Endometrial microvascular endothelial cells (primary cell): ENCODE data around the gene MLXIP. TPM values are rescaled to one million over a fixed set of nuclear protein-coding genes. Genes with fewer than 3 reads are reported as not detected.
"Not testable (repeated sequence)": the region's sequence is repeated elsewhere in the genome, so short reads cannot be mapped to it uniquely, and the experiment has no call there.

Experiments used
- in situ Hi-C: cut with HindIII; loops from 2 replicates; pipeline ENCODE4 v1.10.0; 2017; ENCODE audit warnings: low sequenced_read_pairs, low pct_unique_long_range_greater_than_20kb; ENCODE audit errors: inconsistent ontology term
- total RNA-seq: library from RNA; depleted of rRNA; stranded (reverse); fragments of >200 nt; gene quantifications from one replicate; pipeline ENCODE4 v1.2.3, GENCODE V29; 2015; ENCODE audit errors: inconsistent ontology term

MLXIP gene
- total RNA-seq, 1 donor from 2014 or later = 13.6 TPM

DNA sequence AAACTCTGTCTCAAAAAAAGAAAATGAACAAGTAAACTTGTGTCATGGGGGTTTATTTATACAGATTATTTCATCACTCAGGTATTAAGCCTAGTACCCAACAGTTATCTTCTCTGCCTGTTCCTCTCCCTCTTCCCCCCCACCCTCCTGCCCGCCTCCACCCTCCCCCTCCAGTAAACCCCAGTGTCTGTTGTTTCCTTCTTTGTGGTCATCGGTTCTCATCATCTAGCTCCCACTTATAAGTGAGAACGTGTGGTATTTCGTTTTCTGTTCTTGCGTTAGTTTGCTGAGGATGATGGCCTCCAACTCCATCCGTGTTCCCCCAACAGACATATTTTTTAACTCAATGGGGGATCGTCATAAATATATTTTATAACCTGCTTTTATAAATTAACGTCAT is 83.1 kb downstream of the MLXIP start:
- in situ Hi-C loops = no loop called here

DNA sequence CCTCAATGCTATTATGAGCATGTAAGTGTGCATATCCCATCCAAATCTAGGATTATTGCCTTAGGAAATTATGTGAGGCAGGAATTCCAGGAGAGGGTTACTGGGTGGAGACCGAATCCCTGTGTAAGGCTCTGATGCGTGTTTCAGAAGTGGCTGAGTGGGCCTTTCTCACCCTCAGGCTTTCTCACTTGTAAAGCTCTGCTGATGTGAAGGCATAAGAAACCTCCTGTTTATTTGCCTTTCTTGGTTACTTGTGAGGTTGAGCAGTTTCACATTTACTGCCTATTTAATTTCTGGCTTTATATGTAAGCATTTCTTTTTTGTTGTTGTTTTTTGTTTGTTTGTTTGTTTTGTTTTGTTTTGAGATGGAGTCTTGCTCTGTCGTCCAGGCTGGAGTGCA is 84.4 kb downstream of the MLXIP start:
- in situ Hi-C loops = no loop called here

DNA sequence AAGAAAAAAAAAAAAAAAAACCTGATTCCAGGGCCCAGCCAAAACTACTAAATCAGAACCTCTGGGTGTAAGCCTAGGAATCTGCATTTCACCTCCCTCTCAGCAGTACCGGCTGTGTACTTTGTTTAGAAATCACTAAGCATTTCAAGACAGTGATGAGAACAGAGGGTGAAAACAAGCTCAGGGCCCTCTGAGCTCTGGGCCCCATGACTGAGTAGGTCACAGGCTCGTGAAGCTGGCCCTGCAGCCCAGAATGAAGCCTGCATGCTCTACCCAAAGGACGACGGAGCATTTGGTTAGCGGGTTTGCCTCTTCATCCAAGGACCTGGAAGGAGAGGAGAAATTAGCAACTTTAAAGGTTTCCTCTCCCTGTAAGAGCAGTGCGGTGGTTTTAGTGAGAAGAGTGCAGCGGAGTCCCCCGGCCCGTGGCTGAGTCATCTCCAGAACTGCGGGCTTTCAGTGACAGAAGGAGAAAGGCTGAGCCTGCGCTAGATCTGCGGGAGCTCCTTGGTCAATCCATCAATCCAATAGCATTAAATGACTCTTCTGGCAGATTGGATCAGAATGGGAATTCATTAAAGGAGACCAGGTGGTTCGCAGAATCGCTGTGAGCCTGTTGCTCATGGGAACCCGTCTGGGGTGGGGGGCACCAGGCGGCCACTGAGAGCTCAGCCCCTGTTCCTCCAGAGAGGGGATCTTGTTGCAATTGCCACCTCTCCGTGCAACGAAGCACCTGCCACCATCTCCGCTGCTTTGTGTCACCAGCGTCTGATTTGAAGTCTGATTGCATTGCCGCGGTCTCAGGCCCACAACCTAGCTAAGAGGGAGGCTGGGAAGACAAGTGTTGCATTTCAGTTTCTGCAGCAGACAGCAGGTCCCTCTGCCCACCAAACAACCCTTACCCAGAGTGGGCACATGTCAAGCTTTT is 88.1 kb downstream of the MLXIP start:
- in situ Hi-C loops = no loop called here

DNA sequence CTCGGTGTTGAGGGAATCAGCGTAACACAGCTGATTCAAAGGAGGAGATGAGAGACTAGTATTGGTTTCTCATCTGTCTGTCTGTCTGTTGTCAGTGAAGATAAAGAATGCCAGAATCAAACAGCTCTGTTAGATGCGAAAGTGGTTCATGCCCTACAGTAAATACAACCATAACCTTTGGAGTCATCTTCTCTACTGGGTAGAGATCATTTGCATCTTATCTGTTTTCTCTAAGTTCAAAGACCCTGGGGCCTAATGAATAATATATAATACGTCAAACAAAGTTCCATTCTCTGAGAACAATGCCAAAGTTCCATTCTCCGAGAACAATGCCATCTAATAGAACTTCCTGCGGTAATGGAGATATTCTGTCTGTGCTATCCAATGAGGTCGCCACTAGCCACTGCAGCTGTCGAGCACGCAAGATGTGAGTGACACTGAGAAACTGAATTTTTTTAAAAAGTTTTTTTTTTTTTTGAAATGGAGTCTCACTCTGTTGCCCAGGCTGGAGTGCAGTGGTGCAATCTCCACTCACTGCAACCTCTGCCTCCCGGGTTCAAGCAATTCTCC is 88.9 kb downstream of the MLXIP start:
- in situ Hi-C loops = no loop called here

DNA sequence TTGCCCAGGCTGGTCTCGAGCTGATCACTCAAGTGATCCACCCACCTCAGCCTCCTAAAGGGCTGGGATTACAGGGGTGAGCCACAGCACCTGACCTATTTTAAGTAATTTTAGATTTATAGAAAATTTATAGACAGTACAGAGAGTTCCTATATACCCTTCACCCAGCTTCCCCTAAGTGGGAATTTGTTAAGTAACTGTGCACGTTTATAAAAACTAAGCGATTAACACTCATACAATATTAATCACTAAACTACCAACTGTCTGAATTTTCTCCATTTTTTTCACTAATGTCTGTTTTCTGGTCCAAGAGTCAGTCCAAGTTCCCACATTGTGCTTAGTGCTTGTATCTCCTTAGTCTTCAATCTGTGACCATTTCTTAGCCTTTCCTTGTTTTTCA is 89.9 kb downstream of the MLXIP start:
- in situ Hi-C loops = no loop called here

DNA sequence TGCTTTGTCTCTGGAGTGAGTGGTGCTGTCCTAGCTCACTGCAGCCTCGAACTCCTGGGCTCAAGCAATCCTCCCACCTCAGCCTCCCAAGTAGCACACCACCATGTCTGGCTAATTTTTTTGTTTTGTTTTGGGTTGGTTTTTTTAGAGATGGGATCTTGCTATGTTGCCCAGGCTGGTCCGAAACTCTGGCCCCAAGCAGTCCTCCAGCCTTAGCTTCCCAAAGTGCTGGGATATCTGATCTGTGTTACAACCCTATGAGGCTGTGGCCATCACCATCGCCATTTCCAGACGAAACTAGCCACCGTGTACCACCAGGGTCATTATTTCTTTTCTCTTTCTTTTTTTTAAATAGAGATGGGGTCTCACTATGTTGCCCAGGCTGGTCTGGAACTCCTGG is 92.8 kb downstream of the MLXIP start:
- in situ Hi-C loops = no loop called here

DNA sequence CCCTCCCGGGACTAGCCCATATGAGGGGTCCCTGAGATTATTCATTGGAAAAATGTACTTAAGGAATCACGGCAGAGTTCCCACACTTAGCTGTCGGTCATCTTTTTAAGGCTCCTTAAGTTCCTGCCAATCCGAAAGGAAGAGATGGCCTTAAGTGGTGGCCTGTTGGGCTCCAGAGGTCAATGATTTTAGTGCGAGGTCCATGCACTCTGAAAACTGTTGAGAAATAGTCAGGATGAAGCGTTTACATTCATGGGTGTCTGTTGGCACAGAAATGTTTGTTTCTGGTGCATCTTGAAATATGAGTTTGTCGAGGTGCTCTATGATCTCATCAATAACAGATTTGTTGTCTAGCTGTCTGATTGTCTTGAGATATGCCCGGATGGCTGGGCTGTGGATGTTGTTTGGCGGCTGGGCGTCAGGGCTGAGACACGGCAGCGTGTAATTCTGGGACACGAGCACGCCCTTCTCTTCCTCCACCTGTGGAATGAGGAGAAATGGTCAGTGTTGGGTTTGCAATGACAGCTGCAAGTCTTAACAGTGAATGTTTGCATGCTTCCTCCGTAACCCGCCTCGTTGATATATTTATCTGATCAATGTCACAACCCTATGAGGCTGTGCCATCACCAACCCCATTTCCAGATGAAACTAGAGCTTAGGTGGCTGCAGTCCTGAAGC is 93.8 kb downstream of the MLXIP start:
- in situ Hi-C loops = no loop called here

DNA sequence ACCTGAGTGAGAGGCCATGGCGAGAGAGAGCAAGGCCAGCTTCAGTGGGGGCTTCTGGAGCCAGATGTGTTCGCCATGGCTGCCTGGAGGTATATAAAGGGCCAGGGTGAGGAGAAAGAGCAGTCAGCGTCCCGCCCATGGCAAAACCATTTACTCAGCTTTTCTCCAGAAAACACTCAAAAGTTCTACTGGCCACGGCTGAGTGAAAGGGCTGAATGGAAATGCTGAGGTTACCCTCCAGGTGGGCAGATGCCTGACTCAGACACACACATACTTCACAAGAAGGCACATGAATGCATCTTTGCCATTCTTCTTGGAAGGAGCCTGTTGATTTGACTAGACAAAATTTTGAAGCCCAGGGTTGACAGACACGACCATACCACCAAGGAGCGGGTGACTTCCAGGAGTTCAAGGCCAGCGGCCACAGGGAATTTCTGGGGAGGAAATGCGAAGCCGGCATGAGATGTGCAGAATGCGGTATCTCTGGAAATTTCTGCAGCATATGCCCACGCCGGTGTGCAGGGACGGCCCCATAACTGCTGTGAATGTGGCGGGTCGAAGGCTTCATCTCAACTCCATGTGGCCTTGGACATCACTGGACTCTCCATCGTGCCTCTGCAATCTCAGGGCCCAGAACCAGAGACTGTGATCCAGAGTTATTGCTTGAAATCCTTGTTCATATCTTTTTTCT is 95.7 kb downstream of the MLXIP start, which contains the start of gene IL31:
Gene IL31 (minus strand): TSS at position 67 of the 691 bp plus-strand sequence. CDS start 49 bp downstream, at position 18.
- in situ Hi-C loops = no loop called here

DNA sequence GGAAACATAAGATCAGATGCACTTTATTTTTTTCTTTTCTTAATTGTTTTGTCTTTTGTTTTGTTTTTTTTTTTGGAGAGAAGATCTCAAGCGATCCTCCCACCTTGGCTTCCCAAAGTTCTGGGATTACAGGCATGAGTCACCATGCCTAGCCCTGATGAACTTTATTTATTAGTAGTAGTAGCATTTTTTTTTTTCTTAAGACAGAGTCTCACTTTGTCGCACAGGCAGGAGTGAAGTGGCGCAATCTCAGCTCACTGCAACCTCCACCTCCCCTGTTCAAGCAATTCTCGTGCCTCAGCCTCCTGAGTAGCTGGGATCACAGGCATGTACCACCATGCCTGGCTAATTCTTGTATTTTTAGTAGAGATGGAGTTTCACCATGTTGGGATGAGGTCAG is 97.9 kb downstream of the MLXIP start:
- in situ Hi-C loops = not testable (repeated sequence)

DNA sequence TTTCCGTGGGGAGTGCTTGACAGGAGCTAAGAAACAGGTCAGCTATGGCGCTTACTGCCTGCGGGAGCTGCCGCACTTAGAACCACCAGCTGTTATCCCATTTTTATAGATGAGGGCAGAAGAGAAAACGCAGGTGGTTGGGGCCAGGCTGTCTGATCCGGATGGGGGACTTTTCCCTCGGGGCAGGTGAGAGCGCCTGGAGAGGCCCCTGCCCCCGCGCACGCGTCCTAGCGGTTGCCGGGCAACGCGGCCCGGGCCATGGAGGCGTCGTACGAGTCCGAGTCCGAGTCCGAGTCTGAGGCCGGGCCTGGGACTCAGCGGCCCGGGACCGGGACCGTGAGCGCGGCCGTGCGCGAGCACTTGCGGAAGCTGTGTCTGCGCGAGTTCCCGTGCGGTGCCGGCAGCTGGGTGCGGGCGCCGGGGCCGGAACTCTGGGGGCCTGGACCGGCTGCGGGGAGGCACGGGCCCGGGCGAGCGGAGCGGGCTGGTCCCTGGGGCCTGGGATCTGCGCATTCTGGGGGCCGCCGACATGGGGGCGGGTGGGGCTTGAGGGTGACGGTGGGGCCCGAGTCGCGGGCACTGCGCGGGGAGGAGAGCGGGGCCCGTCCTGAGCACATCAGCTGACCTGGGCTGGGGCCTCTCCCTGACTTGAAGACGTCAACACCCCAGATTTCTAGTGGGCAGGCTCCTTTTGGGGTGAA is 104.5 kb downstream of the MLXIP start, which contains the start of gene LRRC43:
Gene LRRC43 (plus strand): TSS at position 237 of the 701 bp plus-strand sequence. CDS start 22 bp downstream, at position 259.
- in situ Hi-C loops = no loop called here

DNA sequence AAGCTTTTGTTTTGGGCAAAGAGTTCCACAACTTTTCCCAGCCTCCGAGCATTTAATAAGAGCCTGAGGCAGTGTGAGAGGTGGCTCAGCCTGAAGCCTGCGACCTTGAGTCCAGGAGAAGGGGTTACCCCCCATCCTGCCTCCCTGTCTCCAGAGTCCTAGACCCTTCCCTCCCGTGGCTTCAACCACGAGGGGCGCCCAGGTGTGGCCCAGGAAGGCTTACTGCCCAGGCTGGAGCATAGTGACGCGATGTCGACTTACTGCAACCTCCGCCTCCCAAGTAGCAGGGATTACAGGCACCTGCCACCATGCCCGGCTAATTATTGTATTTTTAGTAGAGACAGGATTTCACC is 105.0 kb downstream of the MLXIP start:
- in situ Hi-C loops = no loop called here

DNA sequence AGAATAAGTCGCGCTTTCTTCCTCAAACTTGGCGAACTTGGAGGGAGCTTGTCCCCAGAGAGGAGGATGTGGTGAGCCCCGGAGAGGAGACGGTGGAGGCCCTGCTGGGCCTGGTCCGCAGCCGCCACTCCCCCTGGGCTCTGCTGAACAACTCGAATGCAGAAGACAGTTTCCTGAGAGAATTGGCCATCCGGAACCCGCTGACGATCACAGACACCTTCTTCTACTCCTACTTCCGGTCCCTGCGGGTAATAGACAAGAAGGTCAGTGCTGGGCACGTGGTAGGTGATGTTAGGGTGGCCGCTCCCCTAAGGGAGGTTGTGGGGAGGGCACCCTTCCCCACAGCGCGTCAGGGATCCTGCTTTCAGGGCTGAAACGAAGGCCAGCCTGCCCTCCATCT is 106.0 kb downstream of the MLXIP start:
- in situ Hi-C loops = no loop called here

DNA sequence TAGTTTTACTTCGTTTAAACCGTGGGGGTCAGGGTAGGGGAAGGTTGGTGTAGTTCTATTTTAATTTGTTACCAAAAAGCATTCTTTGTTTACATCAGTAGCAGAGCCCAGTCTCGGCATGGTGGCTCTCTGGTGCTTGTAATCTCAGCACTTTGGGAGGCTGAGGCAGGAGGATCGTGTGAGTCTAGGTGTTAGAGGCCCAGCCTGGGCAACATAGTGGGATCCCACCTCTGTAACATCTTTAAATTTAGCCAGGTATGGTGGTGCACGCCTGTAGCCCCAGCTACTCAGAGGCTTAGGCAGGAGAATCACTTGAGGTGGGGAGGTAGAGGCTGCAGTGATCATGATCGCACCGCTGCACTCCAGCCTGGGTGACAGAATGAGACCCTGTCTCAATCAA is 106.5 kb downstream of the MLXIP start:
- in situ Hi-C loops = no loop called here

DNA sequence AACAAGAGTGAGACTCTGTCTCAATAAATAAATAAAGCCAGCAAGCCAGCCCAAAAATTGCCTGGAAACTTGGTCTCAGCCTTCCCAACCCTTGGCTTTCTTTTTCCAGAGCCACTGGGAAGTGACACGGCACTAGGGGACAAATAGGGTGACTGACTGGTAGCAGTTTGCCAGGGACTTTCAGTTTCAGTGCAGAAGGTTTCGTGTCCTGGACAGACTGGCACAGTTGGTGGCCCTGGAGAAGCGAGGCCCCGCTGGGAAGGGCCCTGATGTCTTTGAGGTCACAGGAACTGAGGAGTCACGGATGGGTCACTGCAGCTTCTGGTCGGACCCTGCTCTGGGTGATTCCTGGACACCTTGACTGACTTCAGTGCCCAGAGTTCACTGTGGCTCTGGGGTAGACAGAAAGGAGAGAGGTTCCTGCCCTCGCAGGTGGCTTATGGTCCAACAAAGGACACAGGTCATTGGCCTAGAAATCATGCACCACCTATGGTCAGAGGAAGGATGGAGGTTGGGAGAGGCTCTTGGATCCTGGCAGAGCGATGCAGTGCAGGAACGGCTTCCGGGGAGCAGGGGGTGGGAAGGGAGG is 107.0 kb downstream of the MLXIP start:
- in situ Hi-C loops = no loop called here

DNA sequence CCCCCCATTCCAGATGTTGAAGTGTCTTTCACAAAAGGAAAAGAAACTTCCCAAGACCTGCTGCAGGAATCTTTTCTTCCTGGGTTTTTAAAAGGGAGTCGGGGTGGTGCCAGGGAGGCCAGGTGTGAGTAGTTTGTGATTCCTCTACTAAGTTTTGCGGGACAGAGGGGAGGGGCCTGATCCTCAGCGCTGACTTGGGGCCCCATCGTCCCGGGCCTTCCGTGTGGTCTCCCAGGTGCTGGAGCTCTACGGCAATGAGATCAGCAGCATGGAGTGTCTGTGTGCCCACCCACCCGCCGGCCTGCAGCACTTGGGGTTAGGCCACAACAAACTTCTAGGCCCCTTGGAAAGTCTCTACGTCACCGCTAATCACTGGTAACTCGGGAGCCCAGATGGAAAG is 108.9 kb downstream of the MLXIP start:
- in situ Hi-C loops = no loop called here

DNA sequence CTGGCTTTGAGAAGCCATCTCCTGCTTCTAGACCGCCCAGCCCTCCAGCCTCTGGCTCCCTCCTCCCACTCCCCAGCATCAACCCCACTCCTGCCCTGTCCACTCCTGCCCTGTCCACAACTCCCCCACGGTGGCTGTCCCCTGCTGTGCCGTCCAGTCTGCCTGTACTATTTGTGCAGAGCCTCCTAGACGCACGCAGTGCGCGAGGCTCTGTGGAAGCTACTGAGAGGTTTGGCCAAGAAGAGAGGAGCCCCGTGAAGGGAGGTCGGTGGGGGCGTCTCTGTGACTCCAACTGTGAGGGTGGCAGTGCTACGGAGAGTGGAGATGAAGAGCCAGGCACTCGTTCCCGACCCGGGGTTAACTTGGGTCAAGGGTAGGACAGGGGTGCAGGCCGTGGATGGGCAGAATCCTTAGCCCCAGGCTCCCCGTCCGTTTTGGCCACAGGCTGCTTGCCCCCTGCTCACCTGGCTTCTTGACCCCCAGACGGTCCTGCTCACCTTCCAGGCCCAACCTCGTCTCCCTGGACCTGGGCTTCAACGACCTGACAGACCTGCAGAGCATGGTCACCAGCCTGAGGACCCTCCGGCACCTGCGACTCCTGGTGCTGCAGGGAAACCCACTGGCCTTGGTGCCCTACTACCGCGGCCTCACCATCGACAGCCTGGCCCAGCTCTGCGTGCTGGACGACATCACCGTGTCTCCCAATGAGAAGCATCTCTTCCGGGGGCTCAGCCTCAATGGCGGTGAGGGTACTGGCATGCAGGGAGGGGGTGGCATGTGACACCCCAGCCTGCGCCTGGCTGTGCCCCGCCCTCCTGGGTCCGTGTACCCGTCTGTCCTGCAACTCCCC is 111.3 kb downstream of the MLXIP start:
- in situ Hi-C loops = no loop called here

DNA sequence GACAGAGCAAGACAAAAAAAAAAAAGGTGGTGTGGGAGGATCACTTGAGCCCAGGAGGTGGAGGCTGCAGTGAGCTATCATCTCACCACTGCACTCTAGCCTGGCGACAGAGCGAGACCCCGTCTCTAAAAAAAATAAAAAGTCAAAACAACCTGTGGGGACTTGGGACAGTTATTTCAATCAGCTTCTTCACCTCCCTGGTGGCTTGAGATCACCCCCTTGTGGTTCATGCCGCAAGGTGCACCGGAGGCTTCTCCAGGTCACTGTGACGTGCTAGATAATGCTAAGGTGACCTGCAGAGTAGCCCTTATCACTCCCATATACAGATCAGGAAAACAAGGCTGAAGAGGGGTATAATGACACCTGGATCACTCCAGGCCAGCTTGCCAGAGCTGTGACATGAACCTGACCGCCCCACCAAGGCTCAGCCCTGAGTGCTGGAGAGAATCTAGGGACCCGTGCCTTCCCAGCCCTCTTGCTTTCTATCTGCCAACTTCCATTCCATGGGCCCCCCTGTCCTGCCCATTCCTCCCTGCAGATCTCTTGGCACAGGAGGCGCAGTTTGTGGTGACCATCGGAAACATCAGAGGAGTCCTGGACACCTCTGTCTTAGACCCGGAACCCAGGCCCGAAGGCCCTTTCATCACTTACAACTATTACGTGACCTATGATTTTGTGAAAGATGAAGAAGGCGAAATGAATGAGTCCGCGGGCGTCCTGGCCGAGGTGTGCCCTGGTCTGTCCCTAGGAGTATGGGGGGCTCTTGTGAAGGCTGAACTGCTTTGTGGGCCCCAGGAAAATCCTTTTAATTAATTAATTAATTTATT is 112.5 kb downstream of the MLXIP start:
- in situ Hi-C loops = no loop called here
